Measurements from ENCODE around the gene MGAT2. TPM values are rescaled to one million over a fixed set of nuclear protein-coding genes. Genes with fewer than 3 reads are reported as not detected.

MGAT2 gene
- total and polyA plus RNA-seq, 9 of the 15 experiments (the other 6 are each of a cell fraction or from before 2014, with no cell fraction given) = 0.03 to 33.3 (median 24.6) TPM; not detected in 1

DNA sequence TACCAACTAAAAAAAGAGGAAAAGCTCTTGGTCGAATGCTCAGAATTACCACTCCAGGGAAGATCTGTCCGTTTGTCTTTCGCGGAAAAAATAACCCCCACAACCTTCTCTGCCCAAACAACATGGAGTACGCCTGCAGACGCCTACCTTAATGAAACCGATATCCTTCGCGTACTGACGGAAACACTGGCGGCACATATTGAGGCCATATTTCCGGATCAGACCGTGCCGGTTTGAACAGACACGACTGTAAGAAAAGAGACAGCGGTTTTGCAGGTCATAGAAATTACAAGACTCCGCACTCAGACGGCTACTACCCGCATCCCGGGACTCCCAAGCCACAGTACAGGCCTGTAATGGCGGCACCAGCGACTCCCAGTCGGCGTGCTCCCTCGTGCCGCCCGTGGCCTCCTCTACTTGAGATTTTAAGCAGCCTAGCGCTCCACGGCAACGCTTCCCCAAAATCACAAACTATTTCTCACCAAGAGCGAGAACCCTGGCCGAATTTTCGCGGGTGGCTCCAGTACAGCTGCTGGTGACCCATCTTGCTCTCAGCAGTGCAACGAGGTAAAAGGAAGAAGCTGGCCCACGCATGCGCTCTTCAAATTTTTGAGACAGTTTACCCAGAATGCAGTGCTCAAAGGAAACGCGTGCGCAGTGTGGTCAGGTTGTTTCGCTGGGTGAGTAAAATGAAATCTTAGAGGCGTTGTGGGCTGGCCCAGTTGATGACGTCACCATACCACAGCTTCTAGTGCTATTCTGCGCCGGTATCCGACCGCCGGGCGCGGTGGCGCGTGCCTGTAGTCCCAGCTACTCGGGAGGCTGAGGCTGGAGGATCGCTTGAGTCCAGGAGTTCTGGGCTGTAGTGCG lies 34.6 kb upstream of the MGAT2 start, which contains the start of gene RPS29 (continued):
- TF ChIP-seq HEY1 (CRISPR knock-in tag; IDR thresholded peaks at IDR 0.05; ENCODE audit: borderline replicate concordance) (no peak), C11orf30 (IDR thresholded peaks at IDR 0.05; ENCODE audit: low read depth) (no peak), COPS2 (conservative IDR thresholded peaks at IDR 0.05) (no peak), OTX1 (CRISPR knock-in tag; IDR thresholded peaks at IDR 0.05) (no peak), CBX2 (IDR thresholded peaks at IDR 0.05; ENCODE audit: insufficient read depth, low read length, poor library complexity, severe bottlenecking) (no peak), ZEB2 (IDR thresholded peaks at IDR 0.05) (no peak), RBM17 (IDR thresholded peaks at IDR 0.05; ENCODE audit: borderline replicate concordance, low read depth, low read length) (no peak), ZNF431 (CRISPR knock-in tag; IDR thresholded peaks at IDR 0.05) (no peak), RNF2 (IDR thresholded peaks at IDR 0.05) (peak; percentile 24; the same call in 1 of the 2 replicates), TBL1XR1 (IDR thresholded peaks at IDR 0.05; ENCODE audit: low read length in 2 of 2) (0 out of 4 replicates have a peak, but pooled peaks have one; percentile 7 to 29), CAMTA2 (CRISPR knock-in tag; conservative IDR thresholded peaks at IDR 0.05) (no peak), HLTF (IDR thresholded peaks at IDR 0.05) (no peak)
- TF ChIP-seq, protein P1, sequence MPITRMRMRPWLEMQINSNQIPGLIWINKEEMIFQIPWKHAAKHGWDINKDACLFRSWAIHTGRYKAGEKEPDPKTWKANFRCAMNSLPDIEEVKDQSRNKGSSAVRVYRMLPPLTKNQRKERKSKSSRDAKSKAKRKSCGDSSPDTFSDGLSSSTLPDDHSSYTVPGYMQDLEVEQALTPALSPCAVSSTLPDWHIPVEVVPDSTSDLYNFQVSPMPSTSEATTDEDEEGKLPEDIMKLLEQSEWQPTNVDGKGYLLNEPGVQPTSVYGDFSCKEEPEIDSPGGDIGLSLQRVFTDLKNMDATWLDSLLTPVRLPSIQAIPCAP (CRISPR knock-in tag; IDR thresholded peaks at IDR 0.05; ENCODE audit: borderline replicate concordance) = no peak
- TF ChIP-seq, protein P2, sequence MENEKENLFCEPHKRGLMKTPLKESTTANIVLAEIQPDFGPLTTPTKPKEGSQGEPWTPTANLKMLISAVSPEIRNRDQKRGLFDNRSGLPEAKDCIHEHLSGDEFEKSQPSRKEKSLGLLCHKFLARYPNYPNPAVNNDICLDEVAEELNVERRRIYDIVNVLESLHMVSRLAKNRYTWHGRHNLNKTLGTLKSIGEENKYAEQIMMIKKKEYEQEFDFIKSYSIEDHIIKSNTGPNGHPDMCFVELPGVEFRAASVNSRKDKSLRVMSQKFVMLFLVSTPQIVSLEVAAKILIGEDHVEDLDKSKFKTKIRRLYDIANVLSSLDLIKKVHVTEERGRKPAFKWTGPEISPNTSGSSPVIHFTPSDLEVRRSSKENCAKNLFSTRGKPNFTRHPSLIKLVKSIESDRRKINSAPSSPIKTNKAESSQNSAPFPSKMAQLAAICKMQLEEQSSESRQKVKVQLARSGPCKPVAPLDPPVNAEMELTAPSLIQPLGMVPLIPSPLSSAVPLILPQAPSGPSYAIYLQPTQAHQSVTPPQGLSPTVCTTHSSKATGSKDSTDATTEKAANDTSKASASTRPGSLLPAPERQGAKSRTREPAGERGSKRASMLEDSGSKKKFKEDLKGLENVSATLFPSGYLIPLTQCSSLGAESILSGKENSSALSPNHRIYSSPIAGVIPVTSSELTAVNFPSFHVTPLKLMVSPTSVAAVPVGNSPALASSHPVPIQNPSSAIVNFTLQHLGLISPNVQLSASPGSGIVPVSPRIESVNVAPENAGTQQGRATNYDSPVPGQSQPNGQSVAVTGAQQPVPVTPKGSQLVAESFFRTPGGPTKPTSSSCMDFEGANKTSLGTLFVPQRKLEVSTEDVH (IDR thresholded peaks at IDR 0.05; ENCODE audit: low read depth, partially characterized antibody) = no peak
- TF ChIP-seq, protein P3, sequence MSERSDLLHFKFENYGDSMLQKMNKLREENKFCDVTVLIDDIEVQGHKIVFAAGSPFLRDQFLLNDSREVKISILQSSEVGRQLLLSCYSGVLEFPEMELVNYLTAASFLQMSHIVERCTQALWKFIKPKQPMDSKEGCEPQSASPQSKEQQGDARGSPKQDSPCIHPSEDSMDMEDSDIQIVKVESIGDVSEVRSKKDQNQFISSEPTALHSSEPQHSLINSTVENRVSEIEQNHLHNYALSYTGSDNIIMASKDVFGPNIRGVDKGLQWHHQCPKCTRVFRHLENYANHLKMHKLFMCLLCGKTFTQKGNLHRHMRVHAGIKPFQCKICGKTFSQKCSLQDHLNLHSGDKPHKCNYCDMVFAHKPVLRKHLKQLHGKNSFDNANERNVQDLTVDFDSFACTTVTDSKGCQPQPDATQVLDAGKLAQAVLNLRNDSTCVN (CRISPR knock-in tag; IDR thresholded peaks at IDR 0.05) = no peak
- TF ChIP-seq, protein P4, sequence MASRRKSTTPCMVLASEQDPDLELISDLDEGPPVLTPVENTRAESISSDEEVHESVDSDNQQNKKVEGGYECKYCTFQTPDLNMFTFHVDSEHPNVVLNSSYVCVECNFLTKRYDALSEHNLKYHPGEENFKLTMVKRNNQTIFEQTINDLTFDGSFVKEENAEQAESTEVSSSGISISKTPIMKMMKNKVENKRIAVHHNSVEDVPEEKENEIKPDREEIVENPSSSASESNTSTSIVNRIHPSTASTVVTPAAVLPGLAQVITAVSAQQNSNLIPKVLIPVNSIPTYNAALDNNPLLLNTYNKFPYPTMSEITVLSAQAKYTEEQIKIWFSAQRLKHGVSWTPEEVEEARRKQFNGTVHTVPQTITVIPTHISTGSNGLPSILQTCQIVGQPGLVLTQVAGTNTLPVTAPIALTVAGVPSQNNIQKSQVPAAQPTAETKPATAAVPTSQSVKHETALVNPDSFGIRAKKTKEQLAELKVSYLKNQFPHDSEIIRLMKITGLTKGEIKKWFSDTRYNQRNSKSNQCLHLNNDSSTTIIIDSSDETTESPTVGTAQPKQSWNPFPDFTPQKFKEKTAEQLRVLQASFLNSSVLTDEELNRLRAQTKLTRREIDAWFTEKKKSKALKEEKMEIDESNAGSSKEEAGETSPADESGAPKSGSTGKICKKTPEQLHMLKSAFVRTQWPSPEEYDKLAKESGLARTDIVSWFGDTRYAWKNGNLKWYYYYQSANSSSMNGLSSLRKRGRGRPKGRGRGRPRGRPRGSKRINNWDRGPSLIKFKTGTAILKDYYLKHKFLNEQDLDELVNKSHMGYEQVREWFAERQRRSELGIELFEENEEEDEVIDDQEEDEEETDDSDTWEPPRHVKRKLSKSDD (conservative IDR thresholded peaks at IDR 0.05; ENCODE audit: low read length) = no peak
- TF ChIP-seq, protein P5, sequence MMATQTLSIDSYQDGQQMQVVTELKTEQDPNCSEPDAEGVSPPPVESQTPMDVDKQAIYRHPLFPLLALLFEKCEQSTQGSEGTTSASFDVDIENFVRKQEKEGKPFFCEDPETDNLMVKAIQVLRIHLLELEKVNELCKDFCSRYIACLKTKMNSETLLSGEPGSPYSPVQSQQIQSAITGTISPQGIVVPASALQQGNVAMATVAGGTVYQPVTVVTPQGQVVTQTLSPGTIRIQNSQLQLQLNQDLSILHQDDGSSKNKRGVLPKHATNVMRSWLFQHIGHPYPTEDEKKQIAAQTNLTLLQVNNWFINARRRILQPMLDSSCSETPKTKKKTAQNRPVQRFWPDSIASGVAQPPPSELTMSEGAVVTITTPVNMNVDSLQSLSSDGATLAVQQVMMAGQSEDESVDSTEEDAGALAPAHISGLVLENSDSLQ (IDR thresholded peaks at IDR 0.05) = no peak
- TF ChIP-seq, protein P6, sequence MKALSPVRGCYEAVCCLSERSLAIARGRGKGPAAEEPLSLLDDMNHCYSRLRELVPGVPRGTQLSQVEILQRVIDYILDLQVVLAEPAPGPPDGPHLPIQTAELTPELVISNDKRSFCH (CRISPR knock-in tag; IDR thresholded peaks at IDR 0.05) = no peak
- TF ChIP-seq, protein P6 (tag; IDR thresholded peaks at IDR 0.05) = no peak

All from K562 (cell line).